GM19099 (cell line): ENCODE measurements around the gene FN1.

Experiments used
- POLR2A ChIP-seq: IDR thresholded peaks from 3 replicates; pipeline ENCODE4 v1.6.1; 2011; ENCODE audit warnings: low read depth; ENCODE audit not compliant: insufficient read length; ENCODE audit errors: extremely low read depth

Gene FN1

DNA sequence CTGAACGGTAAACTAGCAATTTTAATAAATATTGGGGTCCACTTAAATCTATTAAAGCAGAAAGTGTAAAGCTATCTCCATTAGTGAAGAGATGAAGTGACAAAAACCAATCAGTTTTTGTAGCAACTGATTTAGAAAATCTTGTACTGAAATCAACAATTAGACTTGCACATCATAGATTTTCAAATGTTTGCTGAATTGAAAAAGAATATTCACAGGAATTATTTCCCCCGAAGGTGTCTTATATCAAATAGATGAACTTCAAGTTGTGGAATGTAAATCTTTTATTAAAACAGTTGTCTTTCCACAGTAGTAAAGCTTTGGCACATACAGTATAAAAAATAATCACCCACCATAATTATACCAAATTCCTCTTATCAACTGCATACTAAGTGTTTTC lies 75.3 kb downstream of the FN1 start:
- no peak for TF ChIP-seq POLR2A

- no peak for TF ChIP-seq POLR2A
Measured at GRCh38 chr2:215359576-215359922, 76.3 kb downstream of the FN1 start.

GRCh38 chr2:215358891-215359575 lies 76.8 kb downstream of the FN1 start:
- no peak for TF ChIP-seq POLR2A

- TF ChIP-seq POLR2A: no peak
Measured at GRCh38 chr2:215358312-215358845, 77.5 kb downstream of the FN1 start.

DNA sequence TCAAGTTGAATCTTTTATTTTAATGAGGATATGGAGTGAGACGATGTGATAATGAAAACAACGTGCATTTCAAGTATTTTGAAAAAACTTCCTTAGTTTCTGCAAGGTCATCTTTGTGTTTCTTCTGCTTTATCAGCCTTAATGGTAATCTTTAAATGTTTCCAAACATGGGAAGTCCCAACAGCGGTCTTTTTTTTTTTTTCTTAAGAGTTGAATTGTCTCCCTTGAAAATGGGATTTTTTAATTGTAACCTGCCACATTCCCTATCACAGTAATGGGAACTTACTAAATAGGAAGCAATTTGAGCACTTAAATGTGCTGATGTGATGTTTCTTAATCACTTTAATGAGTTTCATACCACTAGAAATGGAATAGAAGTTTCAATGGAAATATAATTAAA lies 78.2 kb downstream of the FN1 start:
- no peak for TF ChIP-seq POLR2A

GRCh38 chr2:215356948-215357461 lies 78.9 kb downstream of the FN1 start:
- no peak for TF ChIP-seq POLR2A

DNA sequence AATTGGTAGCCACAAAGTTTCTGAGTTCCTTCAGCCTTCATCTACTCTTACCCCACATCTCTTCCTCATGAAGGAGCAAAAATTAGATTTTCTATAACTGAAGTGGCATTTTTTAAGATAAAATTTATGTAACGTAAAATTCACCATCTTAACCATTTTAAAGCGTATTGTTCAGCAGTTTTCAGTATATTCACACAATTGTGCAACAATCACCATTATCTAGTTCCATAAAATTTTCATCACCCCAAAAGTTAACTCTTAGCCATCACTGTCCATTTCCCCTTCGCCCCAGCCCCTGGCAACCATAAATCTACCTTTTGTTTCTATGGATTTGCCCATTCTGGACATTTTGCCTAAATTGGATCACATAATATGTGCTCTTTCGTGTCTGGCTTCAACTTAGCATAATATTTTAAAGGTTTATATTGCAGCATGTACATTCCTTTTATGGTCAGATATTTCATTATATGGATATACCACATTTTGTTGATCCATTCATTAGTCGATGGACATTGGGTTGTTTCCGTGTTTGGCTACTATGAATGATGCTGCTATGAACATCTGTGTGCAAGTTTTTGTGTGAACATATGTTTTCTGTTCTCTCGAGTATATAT lies 79.4 kb downstream of the FN1 start:
- TF ChIP-seq POLR2A: no peak

DNA sequence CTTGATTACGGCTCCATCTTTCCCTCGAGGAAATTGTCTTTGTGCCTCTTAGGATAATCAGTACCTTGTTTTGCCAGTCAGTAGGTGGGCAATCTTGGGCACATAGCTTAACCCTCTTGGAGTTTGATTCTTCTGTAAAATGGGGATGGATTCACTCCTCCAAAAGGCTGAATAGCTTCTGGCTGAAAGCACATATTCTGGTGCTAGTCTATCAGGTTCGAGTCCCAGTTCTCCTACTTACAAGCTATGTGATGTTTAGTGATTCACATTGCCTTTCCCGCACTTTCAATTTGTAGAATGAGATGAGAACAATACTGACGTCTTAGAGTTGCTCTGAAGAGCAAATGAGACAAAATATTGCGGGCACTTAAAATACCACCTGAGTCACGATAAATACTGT lies 80.1 kb downstream of the FN1 start:
- TF ChIP-seq POLR2A: no peak

DNA sequence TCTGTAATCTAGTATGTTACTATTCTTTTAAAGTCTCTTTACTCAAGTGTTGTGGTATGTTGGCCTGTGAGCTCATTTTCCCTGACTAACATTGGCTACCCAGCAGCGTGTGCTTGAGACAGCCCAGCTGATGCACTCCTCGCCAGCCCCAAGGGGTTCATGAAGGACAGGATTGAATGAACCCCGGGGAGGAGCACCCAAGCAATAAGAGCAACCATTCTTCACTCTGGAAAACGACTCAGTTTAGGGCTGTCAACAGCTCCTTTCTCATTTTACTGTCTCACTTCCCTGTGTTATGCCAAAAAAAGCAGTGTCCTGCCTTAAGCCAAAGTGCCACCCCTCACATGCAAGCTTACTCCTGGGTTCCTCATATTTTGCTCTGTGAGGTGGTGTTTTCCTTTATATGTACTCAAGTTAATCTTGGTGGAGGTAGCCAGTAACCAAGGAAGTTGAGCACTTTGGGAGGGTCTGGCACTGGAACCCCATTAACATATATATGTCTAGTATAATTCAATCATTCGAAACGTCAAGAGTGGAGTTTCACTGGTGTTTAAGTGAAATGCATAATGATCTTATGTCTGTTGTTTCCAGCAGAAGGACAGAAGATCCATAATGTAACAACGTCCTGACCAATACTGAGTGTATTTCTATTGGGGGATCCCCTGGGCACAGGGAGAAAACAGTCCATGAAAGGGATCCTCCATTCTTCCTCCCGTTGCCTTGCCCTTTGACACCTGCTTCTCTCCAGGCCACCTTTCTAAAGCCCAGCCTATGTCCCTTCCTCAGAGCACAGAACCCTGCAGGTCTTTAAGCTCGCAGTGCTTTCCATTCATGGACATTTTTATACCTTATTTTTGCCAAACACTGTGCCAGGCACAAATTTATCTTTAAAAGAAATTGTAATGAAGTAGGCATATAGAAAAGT lies 80.8 kb downstream of the FN1 start:
- TF ChIP-seq POLR2A: no peak

DNA sequence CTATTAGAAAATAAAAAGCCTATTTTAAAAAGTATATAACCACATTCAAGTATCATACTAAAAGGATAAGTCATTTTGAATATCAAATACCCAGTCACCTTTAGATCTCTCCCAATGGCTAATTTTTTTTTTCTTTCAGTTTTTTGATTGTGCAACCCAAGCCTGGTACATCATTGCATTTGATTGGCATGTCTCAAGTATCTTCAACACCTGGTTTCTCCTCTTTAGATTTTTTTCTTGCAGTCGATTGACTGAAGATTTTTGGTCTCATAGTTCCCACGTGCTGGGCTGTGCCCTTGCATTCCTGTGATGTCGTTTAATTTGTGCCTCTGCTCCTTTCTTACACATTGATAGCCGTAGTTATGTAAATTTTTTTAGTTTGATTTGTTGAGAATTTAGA lies 83.3 kb downstream of the FN1 start:
- TF ChIP-seq POLR2A: no peak

DNA sequence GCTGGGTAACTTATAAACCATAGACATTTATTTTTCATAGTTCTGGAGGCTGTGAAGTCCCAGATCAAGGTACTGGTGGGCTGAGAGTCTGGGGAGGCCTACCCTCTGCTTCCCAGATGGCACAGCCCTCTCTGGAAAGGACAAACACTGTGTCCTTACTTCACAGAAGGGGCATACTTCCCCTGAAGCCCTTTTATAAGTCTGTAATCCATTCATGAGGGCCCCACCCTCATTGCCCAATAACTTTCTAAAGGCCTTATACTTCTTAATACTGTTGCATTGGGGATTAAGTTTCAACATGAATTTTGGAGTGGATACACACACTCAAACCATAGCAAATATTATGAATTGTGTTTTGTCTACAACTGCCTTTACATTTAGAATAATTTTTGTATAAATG lies 88.0 kb downstream of the FN1 start:
- no peak for TF ChIP-seq POLR2A

- TF ChIP-seq POLR2A: no peak
Measured at GRCh38 chr2:215338883-215339679, 96.8 kb downstream of the FN1 start.

DNA sequence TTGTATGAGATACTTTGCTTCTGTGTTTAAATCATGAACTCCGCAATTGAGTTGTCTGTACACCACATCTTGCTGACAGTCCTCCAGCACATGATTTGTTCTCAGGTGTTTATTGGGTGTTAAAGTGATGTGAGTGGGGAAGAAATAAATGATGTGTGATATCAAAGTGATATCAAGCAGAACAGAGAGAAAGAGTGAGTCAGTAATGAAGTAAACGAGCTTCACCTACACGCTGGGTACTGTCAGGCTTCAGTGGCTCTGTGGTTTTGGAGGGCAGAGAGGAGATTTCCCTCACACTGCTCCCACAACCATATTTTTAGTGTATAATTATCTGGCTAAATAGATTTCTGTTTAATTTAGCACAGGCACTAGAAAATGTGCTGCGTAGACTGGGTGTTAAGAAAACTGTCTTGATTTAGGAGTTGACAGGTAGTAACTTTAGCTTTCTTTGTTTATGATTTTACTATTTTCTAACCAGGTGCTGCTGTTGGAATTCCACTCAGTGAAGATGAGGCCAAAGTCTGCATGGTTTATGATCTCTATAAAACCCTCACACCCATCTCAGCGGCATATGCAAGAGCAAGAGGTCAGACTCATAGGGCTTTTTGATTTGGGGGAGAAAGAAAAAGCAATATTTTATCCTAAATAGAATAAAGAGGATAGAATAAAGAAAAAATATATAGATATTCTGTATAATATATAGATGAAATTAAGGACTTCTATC lies 102.8 kb downstream of the FN1 start:
- no peak for TF ChIP-seq POLR2A

DNA sequence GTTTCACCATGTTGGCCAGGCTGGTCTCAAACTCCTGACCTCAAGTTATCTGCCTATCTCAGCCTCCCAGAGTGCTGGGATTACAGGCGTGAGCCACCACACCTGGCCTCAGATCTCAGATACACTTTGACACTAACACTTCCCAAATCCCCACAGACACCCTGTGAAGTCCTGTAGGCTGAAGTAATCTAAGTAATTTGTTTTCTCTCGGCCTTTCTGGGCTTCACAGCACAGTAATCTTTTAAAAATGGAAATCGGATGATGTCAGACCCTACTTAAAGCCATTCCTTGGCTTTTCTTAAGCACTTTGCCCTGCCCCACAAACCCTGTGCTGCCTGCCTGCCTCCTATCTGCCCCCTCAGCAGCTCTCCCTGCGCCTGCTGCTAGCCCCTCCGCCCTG lies 107.8 kb downstream of the FN1 start:
- TF ChIP-seq POLR2A: no peak
